B cell (primary cell): ENCODE results near the gene HCN1. TPM values are rescaled to one million over a fixed set of nuclear protein-coding genes. Genes with fewer than 3 reads are reported as not detected.

Experiments
- ATAC-seq: fragments of 200-7000 bp; cut with Tn5 transposase; one replicate; pipeline ENCODE4 v1.10.0; 2021; ENCODE audit warnings: low read depth, mild to moderate bottlenecking, moderate number of reproducible peaks, moderate library complexity
- CTCF ChIA-PET: fragments of 350-600 bp; sonication (Branson Sonifier 250); formaldehyde crosslinking; loops from one replicate; lab custom pipeline; 2021; ENCODE audit warnings: antibody characterized with exemption, inconsistent platforms; lab: Charles Lee
- POLR2A ChIA-PET: fragments of 350-600 bp; sonication (Branson Sonifier 250); formaldehyde crosslinking; loops from one replicate; lab custom pipeline; 2021; ENCODE audit warnings: antibody characterized with exemption; lab: Charles Lee
- DNase-seq: peaks from one replicate; pipeline ENCODE4 v3.0.0; 2013
- H2AFZ ChIP-seq: 2 replicates; pipeline ENCODE4 v1.6.1; 2012; ENCODE audit warnings: mild to moderate bottlenecking, low read depth, low read length; ENCODE audit not compliant: insufficient read depth, poor library complexity, severe bottlenecking
- H3K27ac ChIP-seq, 2 donors: 1 replicate in 1 of 2; 2 replicates in 1 of 2; pipeline ENCODE4 v1.5.1; 2012 to 2013; ENCODE audit warnings: low read length in 2 of 2, mild to moderate bottlenecking in 2 of 2, moderate library complexity in 1 of 2
- H3K27me3 ChIP-seq, 4 experiments: fragments of 200-600 bp in 1 of 4; sonication (generic) in 1 of 4; replicated peaks in 1 of 4; 1 replicate in 2 of 4; 2 replicates in 2 of 4; pipeline versions ENCODE4 v1.6.1 to v1.7.0; 2013 to 2016; ENCODE audit warnings: low read length in 3 of 4, mild to moderate bottlenecking in 2 of 4, mixed read lengths in 1 of 4, moderate library complexity in 1 of 4; ENCODE audit not compliant: insufficient read depth in 4 of 4, control insufficient read depth in 3 of 4; ENCODE audit errors: control extremely low read depth in 1 of 4
- H3K36me3 ChIP-seq, 2 experiments: replicated peaks in 1 of 2; 1 replicate in 1 of 2; 2 replicates in 1 of 2; pipeline versions ENCODE4 v1.6.1 to v1.7.1; 2013; ENCODE audit warnings: low read length in 1 of 2; ENCODE audit not compliant: insufficient read depth in 2 of 2, control insufficient read depth in 1 of 2; ENCODE audit errors: control extremely low read depth in 1 of 2, extremely low read depth in 1 of 2
- H3K4me1 ChIP-seq, 2 donors: fragments of 200-600 bp in 1 of 2; sonication (generic) in 1 of 2; 1 replicate in 1 of 2; 2 replicates in 1 of 2; pipeline versions ENCODE4 v1.5.1 to v1.6.1; 2013 to 2017; ENCODE audit warnings: low read length in 2 of 2; ENCODE audit not compliant: control insufficient read depth in 2 of 2, insufficient read depth in 2 of 2
- H3K4me2 ChIP-seq: replicated peaks from 2 replicates; pipeline ENCODE3; 2012; ENCODE audit warnings: mild to moderate bottlenecking, low read depth, low read length; ENCODE audit not compliant: poor library complexity, severe bottlenecking
- H3K4me3 ChIP-seq, 5 experiments: fragments of 200-600 bp in 1 of 5; sonication (generic) in 1 of 5; 1 replicate in 3 of 5; 2 replicates in 2 of 5; pipeline versions ENCODE4 v1.5.1 to v1.7.0; 2011 to 2016; ENCODE audit warnings: low read length in 4 of 5, mild to moderate bottlenecking in 4 of 5, low read depth in 2 of 5, control low read depth in 1 of 5, moderate library complexity in 1 of 5; ENCODE audit not compliant: insufficient read depth in 1 of 5; ENCODE audit errors: control extremely low read depth in 1 of 5, extremely low read depth in 1 of 5
- H3K79me2 ChIP-seq: fragments of 200-600 bp; sonication (generic); one replicate; pipeline ENCODE4 v1.6.0; 2016; ENCODE audit warnings: low read length; ENCODE audit not compliant: control insufficient read depth, insufficient read depth
- H3K9ac ChIP-seq: fragments of 200-600 bp; sonication (generic); 2 replicates; pipeline ENCODE4 v1.6.1; 2017; ENCODE audit warnings: mild to moderate bottlenecking, low read length, moderate library complexity
- H3K9me3 ChIP-seq, 3 donors: one replicate each; pipeline versions ENCODE4 v1.6.1 to v1.7.1; 2013; ENCODE audit warnings: low read length in 2 of 3; ENCODE audit not compliant: control insufficient read depth in 2 of 3, insufficient read depth in 1 of 3; ENCODE audit errors: control extremely low read depth in 1 of 3
- H4K20me1 ChIP-seq: 2 replicates; pipeline ENCODE4 v1.6.0; 2012; ENCODE audit warnings: mild to moderate bottlenecking, low read length; ENCODE audit not compliant: insufficient read depth, control insufficient read depth, poor library complexity, severe bottlenecking
- H3K27ac Mint-ChIP-seq: one replicate; pipeline ENCODE4 v1.8.0; 2021; ENCODE audit warnings: mixed read lengths
- H3K27me3 Mint-ChIP-seq: one replicate; pipeline ENCODE4 v1.8.0; 2021; ENCODE audit warnings: mixed read lengths
- H3K4me1 Mint-ChIP-seq: one replicate; pipeline ENCODE4 v1.8.0; 2021; ENCODE audit warnings: mixed read lengths
- H3K4me3 Mint-ChIP-seq: one replicate; pipeline ENCODE4 v1.8.0; 2021; ENCODE audit warnings: mixed read lengths
- H3K9me3 Mint-ChIP-seq: one replicate; pipeline ENCODE4 v1.8.0; 2022; ENCODE audit warnings: mixed read lengths; ENCODE audit not compliant: insufficient read depth
- EZH2 ChIP-seq: IDR thresholded peaks from 2 replicates; pipeline ENCODE4 v1.6.1; 2012; ENCODE audit warnings: borderline replicate concordance, low read depth, mild to moderate bottlenecking, moderate library complexity, low read length; ENCODE audit not compliant: insufficient read depth, poor library complexity, severe bottlenecking
- WGBS: methylation state at CpG from one replicate; pipeline ENCODE4 v1.1.5; 2013; ENCODE audit warnings: missing lambda C conversion rate; ENCODE audit not compliant: insufficient coverage; 5-methylcytosine and 5-hydroxymethylcytosine counted together
- intact Hi-C: fragments of 100-400 bp; cut with micrococcal nuclease; formaldehyde crosslinking; loops from one replicate; pipeline ENCODE4 v1.10.0; 2022
- polyA plus RNA-seq: library from polyadenylated mRNA; depleted of rRNA; stranded (reverse); fragments of >200 nt; gene quantifications from 2 replicates; pipeline ENCODE4 v1.2.3, GENCODE V29; 2012
- total RNA-seq, 2 donors: library from RNA; stranded (reverse); fragments of 120-200 nt in 1 of 2; gene quantifications; 1 replicate in 1 of 2; 2 replicates in 1 of 2; pipeline versions ENCODE4 v1.2.3 to v1.2.4, GENCODE V29; 2013 to 2022
- TF ChIP-seq, protein P1 (sequence below): fragments of 200-600 bp; IDR thresholded peaks from one replicate; pipeline ENCODE4 v1.8.0; 2022; ENCODE audit warnings: antibody characterized with exemption, mild to moderate bottlenecking

Gene HCN1
- total and polyA plus RNA-seq, 2 donors (not counting 1 experiment from before 2014, with no cell fraction given): not detected

DNA sequence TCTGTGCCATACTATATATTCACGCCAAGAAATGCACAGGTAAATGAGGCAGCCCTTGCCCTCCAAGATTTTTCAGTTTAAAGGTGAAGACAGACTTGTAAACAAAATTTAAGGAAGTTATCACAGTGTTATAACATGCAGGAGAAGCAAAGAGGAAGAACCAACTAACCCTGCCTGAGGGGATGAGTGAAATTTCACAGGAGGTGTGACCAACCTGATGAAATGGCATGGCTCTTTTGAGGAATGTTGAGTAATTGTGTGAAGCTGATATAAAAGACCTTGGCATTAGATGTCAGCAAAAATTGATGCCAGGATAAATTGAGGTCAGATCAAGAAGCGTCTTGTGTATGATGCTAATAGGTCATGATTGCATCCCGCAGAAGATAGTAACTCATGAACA is 86.5 kb downstream of the HCN1 start:
- TF ChIP-seq EZH2: no peak
- TF ChIP-seq, protein P1, sequence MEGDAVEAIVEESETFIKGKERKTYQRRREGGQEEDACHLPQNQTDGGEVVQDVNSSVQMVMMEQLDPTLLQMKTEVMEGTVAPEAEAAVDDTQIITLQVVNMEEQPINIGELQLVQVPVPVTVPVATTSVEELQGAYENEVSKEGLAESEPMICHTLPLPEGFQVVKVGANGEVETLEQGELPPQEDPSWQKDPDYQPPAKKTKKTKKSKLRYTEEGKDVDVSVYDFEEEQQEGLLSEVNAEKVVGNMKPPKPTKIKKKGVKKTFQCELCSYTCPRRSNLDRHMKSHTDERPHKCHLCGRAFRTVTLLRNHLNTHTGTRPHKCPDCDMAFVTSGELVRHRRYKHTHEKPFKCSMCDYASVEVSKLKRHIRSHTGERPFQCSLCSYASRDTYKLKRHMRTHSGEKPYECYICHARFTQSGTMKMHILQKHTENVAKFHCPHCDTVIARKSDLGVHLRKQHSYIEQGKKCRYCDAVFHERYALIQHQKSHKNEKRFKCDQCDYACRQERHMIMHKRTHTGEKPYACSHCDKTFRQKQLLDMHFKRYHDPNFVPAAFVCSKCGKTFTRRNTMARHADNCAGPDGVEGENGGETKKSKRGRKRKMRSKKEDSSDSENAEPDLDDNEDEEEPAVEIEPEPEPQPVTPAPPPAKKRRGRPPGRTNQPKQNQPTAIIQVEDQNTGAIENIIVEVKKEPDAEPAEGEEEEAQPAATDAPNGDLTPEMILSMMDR: no peak
- intact Hi-C loops: no loop called here
- peaks cover 3% of the 10 kb centered on the region for H3K9me3 Mint-ChIP-seq
- H3K9ac ChIP-seq: no peak overlapping the region
- ChIA-PET CTCF (no interaction called here), POLR2A (no interaction called here)
- no peaks in the 10 kb centered on the region for H3K9me3 ChIP-seq
- WGBS: 92% methylated on average over 2 of the region's 3 CpGs
- H3K4me1 ChIP-seq: no peaks in the 10 kb centered on the region
- H3K27ac Mint-ChIP-seq: no peak overlapping the region
- H3K27ac ChIP-seq: no peak overlapping the region
- no peak overlapping the region for H3K4me3 ChIP-seq
- H3K27me3 Mint-ChIP-seq: no peaks in the 10 kb centered on the region
- H3K27me3 ChIP-seq: no peaks in the 10 kb centered on the region
- H3K36me3 ChIP-seq: no peaks in the 10 kb centered on the region
- no peak for ATAC-seq
- H3K79me2 ChIP-seq: no peaks in the 10 kb centered on the region
- no peak overlapping the region for H2AFZ ChIP-seq
- H3K4me2 ChIP-seq: no peak overlapping the region
- H3K4me3 Mint-ChIP-seq: no peak overlapping the region
- H3K4me1 Mint-ChIP-seq: no peaks in the 10 kb centered on the region
- DNase-seq: no peak
- H4K20me1 ChIP-seq: no peaks in the 10 kb centered on the region

DNA sequence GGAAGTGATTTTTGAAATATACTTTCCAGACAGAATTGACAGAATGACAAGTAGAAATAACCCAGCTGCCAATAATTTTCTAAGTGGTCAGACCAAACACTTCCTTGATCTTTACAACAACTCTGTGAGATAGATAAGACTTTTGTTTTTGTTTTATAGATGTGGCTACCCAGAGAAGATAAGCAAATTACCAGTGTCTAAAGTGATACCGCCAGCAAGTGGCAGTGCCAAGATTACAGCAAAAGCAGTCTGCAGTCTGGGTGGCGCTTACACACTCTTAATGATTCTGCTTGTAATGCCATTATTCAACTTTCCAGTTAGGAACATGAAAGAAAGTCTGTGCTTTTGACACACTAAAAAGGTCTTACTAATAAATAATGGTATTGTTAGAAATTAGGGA is 92.1 kb downstream of the HCN1 start:
- H3K36me3 ChIP-seq: no peaks in the 10 kb centered on the region
- TF ChIP-seq EZH2: no peak
- TF ChIP-seq, protein P1: no peak
- no peak overlapping the region for H3K4me3 Mint-ChIP-seq
- no peak for DNase-seq
- intact Hi-C loops: no loop called here
- H3K27me3 Mint-ChIP-seq: no peaks in the 10 kb centered on the region
- 100% methylated on average over 1 of the region's 2 CpGs for WGBS
- no peak overlapping the region for H3K27ac ChIP-seq
- CTCF ChIA-PET: no interaction called here
- no peak overlapping the region for H3K27ac Mint-ChIP-seq
- H2AFZ ChIP-seq: no peak overlapping the region
- H4K20me1 ChIP-seq: no peaks in the 10 kb centered on the region
- peaks cover 5% of the 10 kb centered on the region for H3K9me3 Mint-ChIP-seq
- H3K9ac ChIP-seq: no peak overlapping the region
- ATAC-seq: no peak
- H3K4me1 Mint-ChIP-seq: no peaks in the 10 kb centered on the region
- H3K9me3 ChIP-seq: no peaks in the 10 kb centered on the region
- no peak overlapping the region for H3K4me3 ChIP-seq
- no peak overlapping the region for H3K4me2 ChIP-seq
- H3K4me1 ChIP-seq: no peaks in the 10 kb centered on the region
- H3K27me3 ChIP-seq: no peaks in the 10 kb centered on the region
- H3K79me2 ChIP-seq: no peaks in the 10 kb centered on the region
- POLR2A ChIA-PET: no interaction called here
